Loucy (cell line): ENCODE measurements around the gene RPL28.

Experiments used
- H2AFZ ChIP-seq: fragments of 200-600 bp; sonication (generic); 2 replicates; pipeline ENCODE4 v1.6.0; 2016; ENCODE audit warnings: antibody characterized with exemption, mild to moderate bottlenecking, low read length, moderate library complexity
- H3F3A ChIP-seq: fragments of 200-600 bp; 2 replicates; pipeline ENCODE4 v1.6.0; 2016; ENCODE audit warnings: antibody characterized with exemption, low read depth, mild to moderate bottlenecking
- H3K27me3 ChIP-seq: fragments of 200-600 bp; sonication (generic); 2 replicates; pipeline ENCODE4 v1.6.1; 2014; ENCODE audit warnings: low read length, mild to moderate bottlenecking; ENCODE audit not compliant: insufficient read depth, poor library complexity, severe bottlenecking
- H3K36me3 ChIP-seq: fragments of 200-600 bp; sonication (generic); 2 replicates; pipeline ENCODE4 v1.6.1; 2016; ENCODE audit warnings: low read length; ENCODE audit not compliant: insufficient read depth
- H3K4me1 ChIP-seq: fragments of 200-600 bp; sonication (generic); 2 replicates; pipeline ENCODE4 v1.5.1; 2014; ENCODE audit warnings: low read length, mild to moderate bottlenecking; ENCODE audit not compliant: insufficient read depth, poor library complexity, severe bottlenecking
- H3K4me2 ChIP-seq: fragments of 200-600 bp; sonication (generic); 2 replicates; pipeline ENCODE4 v1.6.0; 2014; ENCODE audit warnings: antibody characterized with exemption, low read length, low read depth, mild to moderate bottlenecking; ENCODE audit not compliant: poor library complexity, severe bottlenecking
- H3K4me3 ChIP-seq: fragments of 200-600 bp; sonication (generic); 2 replicates; pipeline ENCODE4 v1.5.1; 2014; ENCODE audit warnings: low read length, mild to moderate bottlenecking, mixed read lengths; ENCODE audit not compliant: poor library complexity, severe bottlenecking
- H3K79me2 ChIP-seq: fragments of 200-600 bp; sonication (generic); 2 replicates; pipeline ENCODE4 v1.6.1; 2014; ENCODE audit warnings: low read length; ENCODE audit not compliant: insufficient read depth
- H3K9ac ChIP-seq: fragments of 200-600 bp; sonication (generic); 2 replicates; pipeline ENCODE4 v1.6.0; 2014; ENCODE audit warnings: mild to moderate bottlenecking, low read depth, low read length, moderate library complexity; ENCODE audit not compliant: poor library complexity, severe bottlenecking
- H3K9me2 ChIP-seq: fragments of 200-600 bp; sonication (generic); replicated peaks from 2 replicates; pipeline ENCODE4 v1.6.1; 2016; ENCODE audit warnings: low read depth, low read length, mixed read lengths
- H3K9me3 ChIP-seq: fragments of 200-600 bp; sonication (generic); 2 replicates; pipeline ENCODE4 v1.6.1; 2014; ENCODE audit warnings: mild to moderate bottlenecking, antibody characterized with exemption, low read length, low read depth; ENCODE audit not compliant: insufficient read depth
- H4K20me1 ChIP-seq: fragments of 200-600 bp; sonication (generic); 2 replicates; pipeline ENCODE4 v1.6.0; 2014; ENCODE audit warnings: antibody characterized with exemption, low read length, mild to moderate bottlenecking; ENCODE audit not compliant: insufficient read depth, poor library complexity, severe bottlenecking
- EZH2phosphoT487 ChIP-seq: fragments of 200-600 bp; IDR thresholded peaks from 2 replicates; pipeline ENCODE4 v1.6.1; 2018; ENCODE audit warnings: antibody characterized with exemption, mild to moderate bottlenecking, moderate library complexity, borderline replicate concordance
- TF ChIP-seq, protein P1 (sequence below): fragments of 200-600 bp; sonication (generic); conservative IDR thresholded peaks from 2 replicates; pipeline ENCODE4 v1.5.1; 2014; ENCODE audit warnings: mild to moderate bottlenecking, antibody characterized with exemption, low read length

The RPL28 gene

DNA sequence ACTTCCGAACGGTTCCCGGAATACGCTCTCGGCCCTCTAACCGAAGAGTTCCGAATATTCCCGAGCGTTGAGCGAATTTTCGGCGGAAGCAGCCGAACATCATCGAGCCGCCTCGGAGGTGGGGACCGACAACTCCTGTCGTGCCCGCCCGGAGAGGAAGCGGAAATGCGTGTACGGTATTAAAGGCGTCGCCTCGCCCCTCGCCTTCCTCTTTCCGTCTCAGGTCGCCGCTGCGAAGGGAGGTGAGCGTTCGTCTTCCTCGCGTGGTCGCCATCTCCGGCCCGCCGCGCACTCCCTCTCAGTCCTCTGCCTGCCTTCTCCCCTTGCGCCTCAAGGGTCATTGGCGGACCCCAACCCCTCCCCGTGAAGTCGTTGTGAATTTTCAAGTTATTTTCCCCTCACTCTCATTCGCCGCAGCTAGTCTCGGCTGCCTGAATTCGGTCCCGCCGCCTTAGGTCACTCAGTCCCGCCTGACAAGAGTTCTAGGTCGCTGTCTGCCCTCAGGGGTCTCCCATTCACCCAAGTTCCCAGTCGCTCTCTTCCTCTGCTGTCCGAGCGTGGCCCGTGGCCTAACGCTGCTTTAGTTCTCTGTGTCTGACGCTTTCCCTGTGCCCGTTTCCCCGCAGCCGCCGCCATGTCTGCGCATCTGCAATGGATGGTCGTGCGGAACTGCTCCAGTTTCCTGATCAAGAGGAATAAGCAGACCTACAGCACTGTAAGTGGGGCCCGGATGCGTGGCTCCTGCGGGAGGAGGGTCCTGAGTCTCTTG, at the start of gene RPL28:
RPL28 (plus strand) TSS at position 209 of the 769 bp plus-strand sequence; CDS start at position 635, 426 bp downstream.
- Histone ChIP-seq H3F3A (no peaks in the 10 kb centered on the region), H2AFZ (peak within 1 kb of the TSS; percentile 85), H3K9ac (peak within 1 kb of the TSS; percentile 99), H3K9me3 (no peaks in the 10 kb centered on the region), H3K4me1 (peaks cover 49% of the 10 kb centered on the region), H3K27me3 (no peaks in the 10 kb centered on the region), H4K20me1 (peaks cover 51% of the 10 kb centered on the region), H3K9me2 (no peaks in the 10 kb centered on the region), H3K79me2 (peaks cover 60% of the 10 kb centered on the region), H3K4me3 (peak within 1 kb of the TSS; percentile 100), H3K4me2 (peak within 1 kb of the TSS; percentile 100), H3K36me3 (peaks cover 23% of the 10 kb centered on the region; the same call in 1 of the 2 replicates)
- TF ChIP-seq, protein P1, sequence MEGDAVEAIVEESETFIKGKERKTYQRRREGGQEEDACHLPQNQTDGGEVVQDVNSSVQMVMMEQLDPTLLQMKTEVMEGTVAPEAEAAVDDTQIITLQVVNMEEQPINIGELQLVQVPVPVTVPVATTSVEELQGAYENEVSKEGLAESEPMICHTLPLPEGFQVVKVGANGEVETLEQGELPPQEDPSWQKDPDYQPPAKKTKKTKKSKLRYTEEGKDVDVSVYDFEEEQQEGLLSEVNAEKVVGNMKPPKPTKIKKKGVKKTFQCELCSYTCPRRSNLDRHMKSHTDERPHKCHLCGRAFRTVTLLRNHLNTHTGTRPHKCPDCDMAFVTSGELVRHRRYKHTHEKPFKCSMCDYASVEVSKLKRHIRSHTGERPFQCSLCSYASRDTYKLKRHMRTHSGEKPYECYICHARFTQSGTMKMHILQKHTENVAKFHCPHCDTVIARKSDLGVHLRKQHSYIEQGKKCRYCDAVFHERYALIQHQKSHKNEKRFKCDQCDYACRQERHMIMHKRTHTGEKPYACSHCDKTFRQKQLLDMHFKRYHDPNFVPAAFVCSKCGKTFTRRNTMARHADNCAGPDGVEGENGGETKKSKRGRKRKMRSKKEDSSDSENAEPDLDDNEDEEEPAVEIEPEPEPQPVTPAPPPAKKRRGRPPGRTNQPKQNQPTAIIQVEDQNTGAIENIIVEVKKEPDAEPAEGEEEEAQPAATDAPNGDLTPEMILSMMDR: no peak
- no peak for TF ChIP-seq EZH2phosphoT487

DNA sequence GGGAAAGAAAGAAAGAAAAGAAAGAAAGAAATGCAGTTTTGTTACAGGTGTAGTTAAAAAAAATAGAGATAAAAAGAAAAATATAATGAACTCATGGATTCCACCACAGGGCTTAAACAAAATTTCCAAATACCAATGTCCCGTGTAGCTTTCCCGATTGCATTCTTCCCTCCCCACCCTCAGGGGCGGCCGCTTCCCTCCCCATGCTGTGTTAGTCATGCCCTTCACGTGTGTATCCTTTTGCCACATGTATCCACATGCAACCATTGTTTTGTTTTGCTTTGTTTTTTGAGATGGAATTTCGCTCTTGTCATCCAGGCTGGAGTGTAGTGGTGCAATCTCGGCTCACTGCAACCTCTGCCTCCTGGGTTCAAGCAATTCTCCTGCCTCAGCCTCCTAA, 49.6 kb upstream of the RPL28 start:
- Histone ChIP-seq H3K79me2 (peaks cover 12% of the 10 kb centered on the region; the same call in 1 of the 2 replicates), H3K4me1 (peaks cover 21% of the 10 kb centered on the region), H3K4me2 (no peak overlapping the region), H3K9ac (no peak overlapping the region), H2AFZ (no peak overlapping the region), H3K27me3 (no peaks in the 10 kb centered on the region), H3K9me3 (no peaks in the 10 kb centered on the region), H3K4me3 (no peak overlapping the region), H3K36me3 (no peaks in the 10 kb centered on the region), H3F3A (no peaks in the 10 kb centered on the region), H3K9me2 (no peaks in the 10 kb centered on the region), H4K20me1 (peaks cover 11% of the 10 kb centered on the region)
- TF ChIP-seq, protein P1: no peak
- no peak for TF ChIP-seq EZH2phosphoT487

DNA sequence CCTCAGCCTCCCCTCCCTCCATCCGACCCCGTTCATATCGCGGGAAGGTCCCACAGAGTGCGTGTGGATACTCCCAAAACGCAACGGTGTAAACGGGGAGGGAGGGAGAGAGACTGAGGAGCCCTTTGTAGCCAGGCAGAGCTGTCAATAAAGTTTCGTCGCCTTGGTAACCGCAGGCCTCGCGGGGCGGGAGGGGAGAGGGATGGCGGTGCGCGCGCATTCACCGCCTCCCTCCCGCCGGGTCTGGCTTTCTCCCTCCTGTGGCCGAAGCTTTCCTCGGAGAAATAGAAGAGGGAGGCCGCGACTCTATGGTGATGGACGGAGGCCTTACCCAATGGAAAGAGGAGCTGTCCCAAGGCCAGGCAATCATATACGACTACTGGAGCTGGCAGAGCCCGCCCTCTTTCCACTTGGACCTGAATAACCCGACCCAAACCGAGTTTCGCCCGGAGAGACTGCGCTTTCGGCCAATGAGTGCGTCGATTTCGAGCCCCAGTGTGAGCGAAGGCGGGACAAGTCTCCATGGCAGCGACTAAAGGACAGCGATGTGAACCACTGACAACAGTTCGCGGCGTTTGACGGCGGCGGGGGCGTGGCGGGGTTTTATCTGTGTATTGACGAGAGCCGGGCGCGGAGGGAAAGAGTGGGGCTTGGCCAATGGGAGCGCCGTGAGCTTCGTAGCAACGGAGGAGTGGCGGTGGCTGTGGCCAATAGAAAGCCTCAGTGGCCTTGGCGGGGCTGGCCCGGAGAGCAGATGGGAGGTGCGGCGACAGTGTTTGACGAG, 46.4 kb upstream of the RPL28 start, which contains the start of gene KMT5C:
KMT5C (plus strand) TSS at position 772 of the 784 bp plus-strand sequence. CDS start 2,061 bp downstream, outside the sequence.
- Histone ChIP-seq H3K36me3 (no peaks in the 10 kb centered on the region), H2AFZ (peak within 1 kb of the TSS; percentile 81), H3K27me3 (no peaks in the 10 kb centered on the region), H3F3A (no peaks in the 10 kb centered on the region), H3K4me3 (peak within 1 kb of the TSS; percentile 99), H3K9ac (peak within 1 kb of the TSS; percentile 99), H4K20me1 (peaks cover 25% of the 10 kb centered on the region), H3K9me3 (no peaks in the 10 kb centered on the region), H3K4me2 (peak within 1 kb of the TSS; percentile 95), H3K4me1 (peaks cover 29% of the 10 kb centered on the region), H3K9me2 (no peaks in the 10 kb centered on the region), H3K79me2 (peaks cover 29% of the 10 kb centered on the region)
- TF ChIP-seq, protein P1: no peak
- no peak for TF ChIP-seq EZH2phosphoT487
